ENCODE data around the gene TNP1.

Gene TNP1

DNA sequence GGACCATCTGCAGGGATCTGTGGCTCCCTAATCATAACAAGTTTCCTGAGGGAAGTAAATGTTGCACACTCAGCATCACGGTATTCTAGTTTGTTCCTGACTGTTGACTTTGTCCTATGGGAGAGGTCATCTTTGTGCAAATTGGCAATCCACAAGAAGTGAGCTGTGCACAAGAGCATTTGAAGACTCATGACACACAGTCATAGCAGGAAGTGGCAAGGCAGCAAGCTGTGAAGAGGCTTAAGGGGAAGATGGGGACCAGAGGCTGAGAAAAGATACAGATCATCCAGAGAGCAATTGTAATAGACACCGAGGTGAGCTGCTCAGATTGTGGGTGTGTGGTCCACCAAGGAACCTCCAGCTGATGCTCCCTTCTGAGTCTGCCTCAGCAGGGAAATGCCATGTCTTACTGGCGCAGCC, 2.7 kb downstream of the TNP1 start:
- Histone ChIP-seq H3K36me3 (ENCODE audit: control insufficient read depth in 1 of 2, insufficient read depth in 2 of 2, low read length in 2 of 2) (no peaks in the 10 kb centered on the region), H3K4me3 (ENCODE audit: low read depth in 1 of 2, low read length in 2 of 2) (no peak overlapping the region), H3K4me1 (ENCODE audit: control insufficient read depth in 1 of 2, insufficient read depth in 2 of 2, low read length in 2 of 2) (peaks cover 0 to 6% of the 10 kb centered on the region in 2 donors), H3K9me3 (ENCODE audit: control insufficient read depth in 1 of 2, low read length in 2 of 2) (no peaks in the 10 kb centered on the region), H3K27ac (ENCODE audit: low read length) (no peak overlapping the region), H3K27me3 (ENCODE audit: low read depth, low read length) (no peaks in the 10 kb centered on the region)

DNA sequence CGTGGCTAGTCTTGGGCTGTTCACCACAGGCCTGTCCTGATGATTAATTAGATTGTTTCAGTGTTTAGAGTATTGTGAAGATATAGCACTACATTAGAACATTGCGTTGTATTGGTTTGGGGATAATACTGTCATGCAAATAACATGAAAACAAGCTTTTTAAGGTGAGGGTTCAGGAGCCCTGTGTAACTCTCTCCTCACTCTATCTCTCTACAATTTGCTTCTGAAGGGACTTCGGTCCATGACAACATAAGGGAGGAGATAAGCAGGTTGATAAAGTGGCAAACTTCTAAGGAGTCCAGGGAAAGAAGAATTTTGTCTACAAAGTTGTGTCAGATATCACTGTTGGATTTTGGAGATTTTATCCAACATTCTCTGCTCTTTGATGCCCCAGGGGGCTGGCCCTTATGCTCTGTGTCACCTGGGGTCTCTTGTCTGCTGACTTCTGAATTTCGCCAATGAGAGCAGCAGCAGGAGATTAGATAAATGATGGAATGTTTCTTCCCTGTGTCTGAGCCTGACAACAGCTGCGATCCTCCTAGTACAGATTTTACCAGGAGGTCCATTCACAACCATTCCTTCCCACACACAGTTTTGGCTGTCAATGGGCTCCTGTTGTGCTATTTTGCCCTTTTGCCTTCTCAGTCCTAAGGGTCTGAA, 3.3 kb downstream of the TNP1 start:
- peaks cover 0 to 6% of the 10 kb centered on the region in 2 donors for H3K4me1 ChIP-seq (ENCODE audit: control insufficient read depth in 1 of 2, insufficient read depth in 2 of 2, low read length in 2 of 2)
- no peaks in the 10 kb centered on the region for H3K9me3 ChIP-seq (ENCODE audit: control insufficient read depth in 1 of 2, low read length in 2 of 2)
- no peak overlapping the region for H3K27ac ChIP-seq (ENCODE audit: low read length)
- no peak overlapping the region for H3K4me3 ChIP-seq (ENCODE audit: low read depth in 1 of 2, low read length in 2 of 2)
- H3K27me3 ChIP-seq (ENCODE audit: low read depth, low read length) = no peaks in the 10 kb centered on the region
- no peaks in the 10 kb centered on the region for H3K36me3 ChIP-seq (ENCODE audit: control insufficient read depth in 1 of 2, insufficient read depth in 2 of 2, low read length in 2 of 2)

DNA sequence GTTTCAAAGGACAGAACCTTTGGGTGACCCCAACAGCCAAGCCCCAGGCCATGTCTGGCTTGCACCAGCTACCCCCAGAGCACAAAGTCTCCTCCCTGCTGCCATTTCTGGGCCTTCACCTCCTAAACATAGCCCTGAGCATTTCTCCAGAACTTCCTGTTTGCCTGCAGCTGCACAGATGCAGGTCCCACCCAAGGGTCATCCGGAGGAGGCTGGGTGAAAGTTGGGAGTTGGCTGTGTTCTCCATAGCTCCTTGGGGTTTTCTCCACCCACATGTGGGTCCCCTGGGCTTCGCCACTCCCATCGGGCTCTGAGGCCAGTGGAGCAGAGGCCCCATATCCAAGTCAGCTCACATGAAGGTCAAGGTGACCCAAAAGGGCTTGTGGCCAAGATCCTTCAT, 4.3 kb downstream of the TNP1 start:
- Histone ChIP-seq H3K9me3 (ENCODE audit: control insufficient read depth in 1 of 2, low read length in 2 of 2) (no peaks in the 10 kb centered on the region), H3K36me3 (ENCODE audit: control insufficient read depth in 1 of 2, insufficient read depth in 2 of 2, low read length in 2 of 2) (no peaks in the 10 kb centered on the region), H3K27ac (ENCODE audit: low read length) (no peak overlapping the region)

DNA sequence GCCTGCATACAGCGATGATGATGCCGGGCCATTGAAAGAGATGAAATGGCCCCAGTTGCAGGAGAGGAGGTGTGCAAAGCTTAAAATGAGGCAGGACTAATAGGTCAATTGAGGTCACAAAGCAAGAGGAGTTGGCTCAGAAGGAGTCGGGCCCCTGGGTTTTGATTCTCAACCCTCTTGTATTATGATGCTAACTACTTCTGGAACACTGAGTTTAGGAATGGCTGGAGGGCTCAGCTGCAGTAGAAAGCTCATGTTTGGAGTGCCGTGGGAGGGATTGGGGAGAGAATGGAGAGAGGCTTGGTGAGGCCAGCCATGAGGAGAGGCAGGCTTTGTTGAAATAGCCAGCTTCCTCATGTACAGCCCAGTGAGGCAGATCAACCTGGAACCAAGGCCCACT, 4.8 kb downstream of the TNP1 start:
- H3K4me1 ChIP-seq (ENCODE audit: control insufficient read depth in 1 of 2, insufficient read depth in 2 of 2, low read length in 2 of 2) = peaks cover 0 to 6% of the 10 kb centered on the region in 2 donors
- H3K9me3 ChIP-seq (ENCODE audit: control insufficient read depth in 1 of 2, low read length in 2 of 2) = no peaks in the 10 kb centered on the region
- no peaks in the 10 kb centered on the region for H3K36me3 ChIP-seq (ENCODE audit: control insufficient read depth in 1 of 2, insufficient read depth in 2 of 2, low read length in 2 of 2)
- H3K27ac ChIP-seq (ENCODE audit: low read length) = no peak overlapping the region
- no peaks in the 10 kb centered on the region for H3K27me3 ChIP-seq (ENCODE audit: low read depth, low read length)
- H3K4me3 ChIP-seq (ENCODE audit: low read depth in 1 of 2, low read length in 2 of 2) = no peak overlapping the region

More for the DNA sequence above, 4.3 kb downstream of the TNP1 start:
- Histone ChIP-seq H3K27me3 (ENCODE audit: low read depth, low read length) (no peaks in the 10 kb centered on the region), H3K4me1 (ENCODE audit: control insufficient read depth in 1 of 2, insufficient read depth in 2 of 2, low read length in 2 of 2) (peaks cover 0 to 6% of the 10 kb centered on the region in 2 donors), H3K4me3 (ENCODE audit: low read depth in 1 of 2, low read length in 2 of 2) (no peak overlapping the region)

DNA sequence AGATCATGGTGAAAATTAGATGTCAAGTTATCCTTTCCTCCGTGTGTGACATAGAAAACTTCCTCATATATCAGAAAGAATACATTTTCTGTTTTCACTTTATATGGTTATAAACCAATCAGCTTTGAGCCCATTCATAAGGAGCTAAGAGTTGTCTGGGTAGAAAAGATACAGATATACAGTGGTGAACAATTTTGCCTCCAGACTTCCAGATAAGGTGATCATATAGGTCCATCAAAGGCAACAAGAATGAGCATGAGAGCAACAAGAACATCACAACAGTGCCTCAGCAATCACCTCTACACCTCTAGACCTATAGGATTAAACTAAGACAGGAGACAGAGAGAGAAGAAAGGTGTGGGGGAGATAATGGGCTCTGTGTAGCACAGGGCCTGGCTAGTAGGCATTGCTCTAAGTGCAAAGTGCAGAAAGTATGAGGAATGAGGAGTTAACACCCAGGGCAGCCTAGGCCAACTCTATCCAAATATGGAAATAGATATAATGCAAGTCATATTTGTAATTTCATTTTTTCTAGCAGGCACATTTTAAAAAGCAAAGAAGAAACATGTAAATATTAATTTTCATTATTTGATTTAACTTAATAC, 8.3 kb downstream of the TNP1 start:
- H3K36me3 ChIP-seq (ENCODE audit: control insufficient read depth in 1 of 2, insufficient read depth in 2 of 2, low read length in 2 of 2) = no peaks in the 10 kb centered on the region
- no peak overlapping the region for H3K4me3 ChIP-seq (ENCODE audit: low read depth in 1 of 2, low read length in 2 of 2)
- H3K27ac ChIP-seq (ENCODE audit: low read length) = no peak overlapping the region
- no peaks in the 10 kb centered on the region for H3K27me3 ChIP-seq (ENCODE audit: low read depth, low read length)
- peaks cover 0 to 6% of the 10 kb centered on the region in 2 donors for H3K4me1 ChIP-seq (ENCODE audit: control insufficient read depth in 1 of 2, insufficient read depth in 2 of 2, low read length in 2 of 2)
- no peaks in the 10 kb centered on the region for H3K9me3 ChIP-seq (ENCODE audit: control insufficient read depth in 1 of 2, low read length in 2 of 2)

DNA sequence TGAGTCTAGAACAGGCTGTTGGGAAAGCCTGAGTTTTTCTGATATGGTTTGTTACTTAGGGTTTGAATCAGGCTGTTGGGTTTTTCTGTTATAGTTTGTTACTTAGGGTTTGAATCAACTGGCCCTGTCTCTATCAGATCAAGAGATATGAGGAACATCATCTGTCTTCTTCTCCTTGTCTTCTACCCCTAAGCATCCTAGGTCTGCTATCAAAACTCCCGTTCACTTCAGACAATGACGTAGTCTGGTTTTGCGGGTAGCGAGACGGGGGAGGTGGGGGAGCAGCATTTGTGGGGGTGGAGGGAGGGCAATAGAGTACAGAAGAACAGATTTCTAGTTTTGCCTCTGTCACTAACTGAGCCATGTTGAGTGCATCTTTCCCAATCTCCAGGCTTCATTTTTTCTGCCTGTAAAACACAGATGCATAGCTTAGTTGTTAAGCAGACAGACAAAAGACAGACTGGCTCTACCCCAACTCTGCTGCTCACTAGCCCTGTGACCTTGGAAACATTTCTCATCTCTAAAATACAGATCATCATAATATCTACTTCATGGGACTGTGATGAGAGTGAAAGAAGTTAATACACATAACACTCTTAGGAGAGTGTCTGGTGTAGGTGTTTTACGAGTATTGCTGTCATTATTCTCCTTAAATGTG, 9.1 kb downstream of the TNP1 start:
- H3K27ac ChIP-seq (ENCODE audit: low read length) = no peak overlapping the region
- H3K27me3 ChIP-seq (ENCODE audit: low read depth, low read length) = no peaks in the 10 kb centered on the region
- no peaks in the 10 kb centered on the region for H3K9me3 ChIP-seq (ENCODE audit: control insufficient read depth in 1 of 2, low read length in 2 of 2)
- H3K4me3 ChIP-seq (ENCODE audit: low read depth in 1 of 2, low read length in 2 of 2) = no peak overlapping the region
- H3K36me3 ChIP-seq (ENCODE audit: control insufficient read depth in 1 of 2, insufficient read depth in 2 of 2, low read length in 2 of 2) = no peaks in the 10 kb centered on the region
- peaks cover 0 to 2% of the 10 kb centered on the region in 2 donors for H3K4me1 ChIP-seq (ENCODE audit: control insufficient read depth in 1 of 2, insufficient read depth in 2 of 2, low read length in 2 of 2)

DNA sequence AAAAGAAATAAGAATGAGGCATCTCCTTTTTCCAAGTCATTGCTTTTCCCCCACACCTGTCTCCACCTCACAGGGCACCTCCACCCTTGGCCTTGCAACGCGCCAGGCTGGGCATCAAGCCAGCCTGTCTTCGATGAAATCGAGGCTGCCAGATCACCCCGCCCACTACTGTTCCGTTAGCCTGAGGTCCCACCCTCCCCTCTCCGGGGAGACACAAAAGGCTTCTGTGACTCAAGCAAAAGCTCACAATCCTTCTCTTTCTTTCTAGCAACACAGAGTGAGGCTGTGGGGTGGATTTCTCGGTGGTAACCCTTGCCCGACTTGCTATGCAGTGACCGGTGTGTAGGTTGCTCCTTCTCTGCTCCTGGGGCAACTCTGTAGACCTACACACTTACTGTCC, 9.9 kb downstream of the TNP1 start:
- no peaks in the 10 kb centered on the region for H3K9me3 ChIP-seq (ENCODE audit: control insufficient read depth in 1 of 2, low read length in 2 of 2)
- no peaks in the 10 kb centered on the region for H3K36me3 ChIP-seq (ENCODE audit: control insufficient read depth in 1 of 2, insufficient read depth in 2 of 2, low read length in 2 of 2)
- H3K27ac ChIP-seq (ENCODE audit: low read length) = no peak overlapping the region
- no peaks in the 10 kb centered on the region for H3K4me1 ChIP-seq (ENCODE audit: control insufficient read depth in 1 of 2, insufficient read depth in 2 of 2, low read length in 2 of 2)
- H3K27me3 ChIP-seq (ENCODE audit: low read depth, low read length) = no peaks in the 10 kb centered on the region
- no peak overlapping the region for H3K4me3 ChIP-seq (ENCODE audit: low read depth in 1 of 2, low read length in 2 of 2)

DNA sequence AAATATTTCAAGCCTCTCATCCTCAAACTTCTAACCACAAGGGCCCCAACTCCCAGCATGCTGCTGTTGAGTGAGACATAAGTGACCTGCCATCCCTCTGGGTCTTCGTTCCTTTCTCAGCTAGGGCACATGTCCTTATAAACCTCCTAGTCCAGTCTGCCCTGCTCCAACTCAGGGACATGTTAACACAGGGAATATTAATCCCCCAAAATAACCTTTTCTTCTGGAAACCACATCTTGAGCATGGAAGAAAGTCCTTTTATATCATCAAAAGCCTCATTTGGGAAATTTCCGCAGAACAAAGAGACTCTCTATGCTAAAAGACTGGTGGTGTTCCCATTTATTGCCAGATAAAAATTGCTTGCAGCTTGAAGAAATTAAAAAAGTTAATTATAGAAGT, 14.4 kb downstream of the TNP1 start:
- H3K27ac ChIP-seq (ENCODE audit: low read length) = no peak overlapping the region
- no peaks in the 10 kb centered on the region for H3K27me3 ChIP-seq (ENCODE audit: low read depth, low read length)
- no peak overlapping the region for H3K4me3 ChIP-seq (ENCODE audit: low read depth in 1 of 2, low read length in 2 of 2)
- H3K9me3 ChIP-seq (ENCODE audit: control insufficient read depth in 1 of 2, low read length in 2 of 2) = no peaks in the 10 kb centered on the region
- H3K4me1 ChIP-seq (ENCODE audit: control insufficient read depth in 1 of 2, insufficient read depth in 2 of 2, low read length in 2 of 2) = peaks cover 0 to 6% of the 10 kb centered on the region in 2 donors
- H3K36me3 ChIP-seq (ENCODE audit: control insufficient read depth in 1 of 2, insufficient read depth in 2 of 2, low read length in 2 of 2) = no peaks in the 10 kb centered on the region

DNA sequence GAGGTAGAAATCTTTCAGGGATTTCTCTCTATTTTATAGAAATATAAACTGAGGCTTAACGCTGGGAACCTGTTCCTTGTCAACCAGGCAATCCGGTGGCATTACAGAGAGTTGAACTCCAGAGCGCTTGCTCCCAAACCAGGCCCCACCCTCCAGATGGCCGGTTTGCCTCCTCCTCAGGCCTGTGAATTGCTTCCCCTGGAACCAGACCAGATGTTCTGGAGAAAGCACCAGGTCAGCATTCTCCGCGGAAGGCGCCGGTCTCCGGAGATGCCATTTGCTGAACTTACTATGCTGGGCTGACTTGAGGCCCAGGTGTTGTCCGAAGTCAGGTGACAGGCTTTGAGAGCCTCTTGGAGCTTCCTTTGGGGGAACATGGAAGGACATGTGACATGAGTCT, 17.2 kb downstream of the TNP1 start:
- no peaks in the 10 kb centered on the region for H3K9me3 ChIP-seq (ENCODE audit: control insufficient read depth in 1 of 2, low read length in 2 of 2)
- no peak overlapping the region for H3K27ac ChIP-seq (ENCODE audit: low read length)
- H3K4me1 ChIP-seq (ENCODE audit: control insufficient read depth in 1 of 2, insufficient read depth in 2 of 2, low read length in 2 of 2) = peaks cover 0 to 11% of the 10 kb centered on the region in 2 donors
- H3K27me3 ChIP-seq (ENCODE audit: low read depth, low read length) = no peaks in the 10 kb centered on the region
- H3K36me3 ChIP-seq (ENCODE audit: control insufficient read depth in 1 of 2, insufficient read depth in 2 of 2, low read length in 2 of 2) = no peaks in the 10 kb centered on the region
- no peak overlapping the region for H3K4me3 ChIP-seq (ENCODE audit: low read depth in 1 of 2, low read length in 2 of 2)

DNA sequence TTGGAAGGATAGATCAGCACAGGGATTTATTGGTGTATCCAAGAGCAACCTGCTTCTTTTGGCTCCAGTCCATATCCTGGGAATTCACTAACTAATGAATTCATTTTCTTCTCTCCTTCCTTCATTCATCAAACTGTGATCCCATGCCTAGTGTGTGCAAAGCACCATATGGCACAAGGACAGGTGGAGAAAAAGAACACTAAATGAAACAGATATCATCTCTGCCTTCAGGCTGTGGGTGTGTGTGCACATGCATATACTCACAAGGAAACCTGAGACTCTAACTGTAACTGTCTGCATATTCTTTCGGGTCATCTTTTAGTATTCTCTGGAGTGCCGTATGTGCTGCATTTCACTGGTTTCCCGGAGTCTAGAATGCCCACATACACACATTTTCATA, 20.2 kb downstream of the TNP1 start:
- no peaks in the 10 kb centered on the region for H3K36me3 ChIP-seq (ENCODE audit: control insufficient read depth in 1 of 2, insufficient read depth in 2 of 2, low read length in 2 of 2)
- H3K4me3 ChIP-seq (ENCODE audit: low read depth in 1 of 2, low read length in 2 of 2) = no peak overlapping the region
- peaks cover 0 to 11% of the 10 kb centered on the region in 2 donors for H3K4me1 ChIP-seq (ENCODE audit: control insufficient read depth in 1 of 2, insufficient read depth in 2 of 2, low read length in 2 of 2)
- no peaks in the 10 kb centered on the region for H3K27me3 ChIP-seq (ENCODE audit: low read depth, low read length)
- H3K27ac ChIP-seq (ENCODE audit: low read length) = no peak overlapping the region
- H3K9me3 ChIP-seq (ENCODE audit: control insufficient read depth in 1 of 2, low read length in 2 of 2) = no peaks in the 10 kb centered on the region

DNA sequence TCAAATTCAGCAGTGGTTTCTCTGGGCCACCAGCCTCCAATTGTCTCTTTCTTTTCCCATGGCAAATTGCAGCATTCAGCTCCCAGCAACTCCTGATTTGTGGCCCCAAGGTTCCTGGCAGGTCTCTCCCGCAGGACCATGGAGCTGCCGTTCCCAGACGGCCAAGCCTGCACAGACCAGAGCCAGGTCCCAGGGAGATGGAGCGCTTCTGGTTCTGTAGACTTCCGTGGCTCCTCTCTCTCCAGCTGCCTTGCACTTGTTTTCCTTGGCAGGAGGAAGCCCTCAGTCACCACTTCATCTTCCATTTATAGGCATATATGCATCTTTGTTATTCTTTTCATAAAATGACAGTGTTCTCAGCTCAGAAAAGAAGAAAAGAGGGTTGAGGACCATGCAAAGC, 21.7 kb downstream of the TNP1 start:
- Histone ChIP-seq H3K27ac (ENCODE audit: low read length) (no peak overlapping the region), H3K4me3 (ENCODE audit: low read depth in 1 of 2, low read length in 2 of 2) (no peak overlapping the region), H3K27me3 (ENCODE audit: low read depth, low read length) (no peaks in the 10 kb centered on the region), H3K9me3 (ENCODE audit: control insufficient read depth in 1 of 2, low read length in 2 of 2) (no peaks in the 10 kb centered on the region), H3K4me1 (ENCODE audit: control insufficient read depth in 1 of 2, insufficient read depth in 2 of 2, low read length in 2 of 2) (peaks cover 0 to 6% of the 10 kb centered on the region in 2 donors), H3K36me3 (ENCODE audit: control insufficient read depth in 1 of 2, insufficient read depth in 2 of 2, low read length in 2 of 2) (no peaks in the 10 kb centered on the region)
